HG03558 (cell line): Measurements from ENCODE around the gene CTU1.

ENCODE experiments used
- ATAC-seq: cut with Tn5 transposase; IDR thresholded peaks from one replicate; pipeline ENCODE4 v1.9.1; 2021; ENCODE audit warnings: moderate number of reproducible peaks; ENCODE audit not compliant: unreplicated experiment; ENCODE audit errors: extremely low read depth

Gene CTU1

GRCh38 chr19:51060336-51060735 is 47.9 kb downstream of the CTU1 start:
- no peak for ATAC-seq

- ATAC-seq: no peak
Observed at GRCh38 chr19:51059715-51060114, 48.5 kb downstream of the CTU1 start.

- no peak for ATAC-seq
Observed at GRCh38 chr19:51055866-51056265, 52.3 kb downstream of the CTU1 start.
